Measurements from ENCODE around the gene SMYD3. TPM values are rescaled to one million over a fixed set of nuclear protein-coding genes. Genes with fewer than 3 reads are reported as not detected.

The SMYD3 gene
- total RNA-seq, 1 experiment from 2014 or later, result 25.5 TPM

DNA sequence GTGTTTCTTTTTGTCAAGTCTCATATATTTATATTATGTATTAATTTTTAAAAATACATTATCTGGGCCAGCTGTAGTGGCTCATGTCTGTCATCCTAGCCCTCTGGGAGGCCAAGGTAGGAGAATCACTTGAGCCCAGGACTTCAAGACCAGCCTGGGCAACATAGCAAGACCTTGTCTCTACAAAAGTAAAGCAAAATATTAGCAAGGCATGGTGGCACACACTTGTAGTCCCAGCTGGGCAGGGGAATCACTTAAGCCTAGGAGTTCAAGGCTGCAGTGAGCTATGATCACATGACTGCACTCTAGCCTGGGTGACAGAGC lies 189.1 kb downstream of the SMYD3 start:
- Histone ChIP-seq H3K4me1 (ENCODE audit: insufficient read depth, low read length) (peaks cover 5% of the 10 kb centered on the region; the same call in 1 of the 2 replicates), H3K79me2 (ENCODE audit: insufficient read depth, low read length) (no peaks in the 10 kb centered on the region), H2BK12ac (ENCODE audit: insufficient read length, low read depth, low read length) (no peak overlapping the region), H3K9ac (ENCODE audit: extremely low read depth, insufficient read length, low read length) (no peak overlapping the region), H2AFZ (ENCODE audit: low read length) (no peak overlapping the region), H4K8ac (replicated peaks; ENCODE audit: insufficient read length, low read depth, low read length) (no peak overlapping the region), H3K4ac (ENCODE audit: low read depth, low read length) (no peak overlapping the region), H4K20me1 (ENCODE audit: control insufficient read depth, insufficient read depth, insufficient read length) (no peaks in the 10 kb centered on the region), H3K23me2 (ENCODE audit: insufficient read length, low read depth, low read length, poor library complexity, severe bottlenecking) (no peaks in the 10 kb centered on the region), H2BK120ac (ENCODE audit: low read depth, low read length, poor library complexity, severe bottlenecking) (no peak overlapping the region), H2BK5ac (ENCODE audit: insufficient read length, low read length) (no peak overlapping the region), H3K14ac (ENCODE audit: insufficient read depth, low read length) (no peak overlapping the region), H2BK15ac (ENCODE audit: low read depth, low read length) (no peak overlapping the region), H3K18ac (ENCODE audit: insufficient read length, low read depth, low read length) (no peak overlapping the region), H2AK5ac (ENCODE audit: insufficient read length, low read length) (no peak overlapping the region), H4K5ac (ENCODE audit: insufficient read length, low read depth, low read length) (no peak overlapping the region), H3K4me2 (ENCODE audit: insufficient read depth, insufficient read length, low read length) (no peak overlapping the region), H3K23ac (ENCODE audit: insufficient read length, low read depth, low read length) (no peak overlapping the region), H3K27me3 (ENCODE audit: insufficient read depth, low read length) (no peaks in the 10 kb centered on the region), H3K27ac (ENCODE audit: insufficient read length, low read depth, low read length) (no peak overlapping the region), H3K79me1 (ENCODE audit: insufficient read depth, low read depth, low read length, poor library complexity, severe bottlenecking) (no peaks in the 10 kb centered on the region), H2BK20ac (ENCODE audit: low read depth, low read length, poor library complexity, severe bottlenecking) (no peak overlapping the region), H3T11ph (ENCODE audit: low read length) (no peak overlapping the region), H3K9me3 (ENCODE audit: control insufficient read depth, low read depth, low read length) (no peaks in the 10 kb centered on the region), H4K91ac (ENCODE audit: insufficient read length, low read depth, low read length) (no peak overlapping the region), H3K56ac (ENCODE audit: insufficient read length, low read depth, low read length) (no peak overlapping the region)
- TF ChIP-seq, protein P1, sequence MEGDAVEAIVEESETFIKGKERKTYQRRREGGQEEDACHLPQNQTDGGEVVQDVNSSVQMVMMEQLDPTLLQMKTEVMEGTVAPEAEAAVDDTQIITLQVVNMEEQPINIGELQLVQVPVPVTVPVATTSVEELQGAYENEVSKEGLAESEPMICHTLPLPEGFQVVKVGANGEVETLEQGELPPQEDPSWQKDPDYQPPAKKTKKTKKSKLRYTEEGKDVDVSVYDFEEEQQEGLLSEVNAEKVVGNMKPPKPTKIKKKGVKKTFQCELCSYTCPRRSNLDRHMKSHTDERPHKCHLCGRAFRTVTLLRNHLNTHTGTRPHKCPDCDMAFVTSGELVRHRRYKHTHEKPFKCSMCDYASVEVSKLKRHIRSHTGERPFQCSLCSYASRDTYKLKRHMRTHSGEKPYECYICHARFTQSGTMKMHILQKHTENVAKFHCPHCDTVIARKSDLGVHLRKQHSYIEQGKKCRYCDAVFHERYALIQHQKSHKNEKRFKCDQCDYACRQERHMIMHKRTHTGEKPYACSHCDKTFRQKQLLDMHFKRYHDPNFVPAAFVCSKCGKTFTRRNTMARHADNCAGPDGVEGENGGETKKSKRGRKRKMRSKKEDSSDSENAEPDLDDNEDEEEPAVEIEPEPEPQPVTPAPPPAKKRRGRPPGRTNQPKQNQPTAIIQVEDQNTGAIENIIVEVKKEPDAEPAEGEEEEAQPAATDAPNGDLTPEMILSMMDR (conservative IDR thresholded peaks at IDR 0.05), result no peak
- DNase-seq, result no peak
- no peaks in the 10 kb centered on the region for H3K36me3 Mint-ChIP-seq (ENCODE audit: insufficient read depth in 1 of 3, low read depth in 3 of 3)
- H3K27ac Mint-ChIP-seq, result 0 out of 7 replicates have a peak overlapping the region, but pooled peaks of 1 of the 3 experiments have one; percentile 27
- H3K9me3 Mint-ChIP-seq, result no peaks in the 10 kb centered on the region
- H3K4me1 Mint-ChIP-seq, result peaks cover 6 to 7% of the 10 kb centered on the region in 2 experiments
- H3K4me3 Mint-ChIP-seq, result no peak overlapping the region
- no peaks in the 10 kb centered on the region for H3K27me3 Mint-ChIP-seq (ENCODE audit: low read depth)

All from H9 (cell line).